GM18499 (cell line): ENCODE measurements around the gene BEGAIN.

ENCODE experiments used
- ATAC-seq: cut with Tn5 transposase; IDR thresholded peaks from one replicate; pipeline ENCODE4 v1.9.1; 2021; ENCODE audit warnings: moderate number of reproducible peaks; ENCODE audit not compliant: insufficient read depth, unreplicated experiment

BEGAIN gene

GRCh38 chr14:100602621-100603230, 15.5 kb upstream of the BEGAIN start:
- ATAC-seq, result no peak

DNA sequence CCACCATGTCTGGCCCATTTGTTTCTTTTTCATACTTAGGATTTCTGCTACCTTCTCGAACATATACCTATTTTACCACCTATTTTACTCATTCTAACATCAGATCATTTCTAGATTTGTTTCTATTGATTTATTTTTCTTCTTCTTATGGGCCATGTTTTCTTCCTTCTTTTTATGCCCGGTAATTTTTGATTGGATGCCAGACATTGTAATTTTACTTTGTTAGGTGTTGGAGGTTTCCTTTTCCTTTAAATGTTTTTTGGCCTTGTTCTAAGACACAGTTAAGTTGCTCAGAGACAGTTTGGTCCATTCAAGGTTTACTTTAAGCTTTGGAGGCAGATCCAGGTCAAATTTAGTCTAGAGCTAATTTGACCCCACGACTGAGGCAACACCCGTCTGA, 14.7 kb upstream of the BEGAIN start:
- no peak for ATAC-seq

GRCh38 chr14:100601064-100601463, 13.8 kb upstream of the BEGAIN start:
- no peak for ATAC-seq

GRCh38 chr14:100599981-100600380, 12.8 kb upstream of the BEGAIN start:
- no peak for ATAC-seq

- ATAC-seq, result no peak
Observed at GRCh38 chr14:100594625-100594951, 7.4 kb upstream of the BEGAIN start.

- no peak for ATAC-seq
Observed at GRCh38 chr14:100593751-100594624, 6.8 kb upstream of the BEGAIN start.

DNA sequence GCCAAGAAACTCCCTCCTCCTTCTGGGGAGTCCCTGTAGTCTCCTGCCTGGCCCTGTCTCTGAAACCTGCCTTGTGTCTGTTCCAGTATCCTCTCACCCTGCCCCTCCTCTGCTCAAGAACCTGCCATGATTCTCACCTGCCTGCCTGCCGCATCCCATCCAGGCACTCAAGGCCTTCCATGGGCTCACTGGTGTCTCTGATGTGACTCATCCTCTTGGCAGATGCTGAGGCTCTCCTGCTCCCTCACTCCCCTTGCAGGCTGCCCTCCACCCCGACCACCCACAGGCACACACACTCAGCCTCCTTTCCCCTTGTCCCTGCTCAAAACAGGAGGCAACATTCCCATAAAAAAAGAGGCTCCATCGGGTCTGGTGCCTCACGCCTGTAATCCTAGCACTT, 5.8 kb upstream of the BEGAIN start:
- no peak for ATAC-seq

DNA sequence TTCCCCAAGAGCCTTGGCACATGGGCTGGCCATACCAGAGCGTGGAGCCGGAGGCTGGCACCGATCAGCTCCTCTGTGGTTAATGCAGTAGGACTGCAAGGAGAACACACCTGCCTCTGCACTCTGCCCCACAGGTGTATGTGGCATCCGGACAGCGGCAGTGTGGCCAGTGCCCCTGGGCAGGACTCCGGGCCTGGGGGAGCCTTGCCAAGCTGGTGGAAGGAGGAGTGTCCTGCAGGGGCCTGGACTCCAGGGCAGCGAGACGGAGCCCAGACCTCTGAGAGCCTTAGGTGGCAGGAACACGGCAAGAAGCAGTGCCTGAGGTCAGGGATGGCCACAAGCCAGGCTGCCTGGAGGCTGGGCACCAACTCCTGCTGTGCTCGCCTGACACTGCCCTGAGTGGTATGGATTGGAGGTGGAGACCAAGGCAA, 5.3 kb upstream of the BEGAIN start:
- no peak for ATAC-seq

- ATAC-seq, result no peak
Observed at GRCh38 chr14:100591453-100592371, 4.5 kb upstream of the BEGAIN start.

GRCh38 chr14:100590726-100591452, 3.7 kb upstream of the BEGAIN start:
- ATAC-seq, result no peak

- ATAC-seq, result no peak
Observed at GRCh38 chr14:100589760-100590469, 2.7 kb upstream of the BEGAIN start.

GRCh38 chr14:100589071-100589759, 2.0 kb upstream of the BEGAIN start:
- ATAC-seq, result no peak

GRCh38 chr14:100588671-100589070, 1.5 kb upstream of the BEGAIN start:
- ATAC-seq, result no peak

DNA sequence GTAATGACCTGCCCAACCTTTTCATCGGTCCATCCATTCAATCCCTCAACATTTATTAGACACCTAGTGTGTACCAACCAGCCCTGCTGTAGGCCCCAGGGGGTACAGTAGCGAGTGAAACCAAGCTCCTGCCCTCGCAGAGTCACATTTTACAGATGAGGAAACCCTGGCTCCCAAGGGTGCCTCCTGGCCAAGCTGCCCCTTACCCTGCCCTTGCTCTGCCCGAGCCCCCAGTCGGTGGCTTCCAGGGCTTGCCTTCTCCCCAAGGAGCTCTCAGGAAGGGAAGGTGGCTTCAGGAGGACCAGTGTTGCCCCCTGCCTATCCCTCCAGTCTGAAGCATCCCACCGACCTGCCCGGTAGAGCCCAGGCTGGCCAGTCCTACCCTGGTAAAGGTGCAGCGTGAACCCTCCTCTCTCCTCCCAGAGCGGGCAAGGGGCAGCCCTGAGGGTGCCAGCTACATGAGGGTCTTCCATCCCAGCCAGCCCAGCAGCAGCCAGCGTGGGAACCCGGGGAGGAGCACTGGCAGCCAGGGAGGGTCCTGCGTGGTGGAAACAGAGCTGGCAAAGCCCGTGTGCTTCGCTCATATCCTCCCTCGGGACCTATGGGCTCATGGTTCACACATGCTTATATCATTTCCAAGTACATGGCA, 670 bp upstream of the BEGAIN start:
- ATAC-seq, result no peak

- no peak for ATAC-seq
Observed at GRCh38 chr14:100586403-100587085, 673 bp downstream of the BEGAIN start.

- no peak for ATAC-seq
Observed at GRCh38 chr14:100586153-100586402, 1.1 kb downstream of the BEGAIN start.

- ATAC-seq, result no peak
Observed at GRCh38 chr14:100585448-100586152, 1.6 kb downstream of the BEGAIN start.
